Endothelial cell (in vitro differentiated cells): Measurements from ENCODE around the gene KCNQ4. TPM values are rescaled to one million over a fixed set of nuclear protein-coding genes. Genes with fewer than 3 reads are reported as not detected.

Experiments used
- DNase-seq: peaks from one replicate; pipeline ENCODE4 v3.0.0; 2021; ENCODE audit warnings: low spot score
- H3K27ac Mint-ChIP-seq: one replicate; pipeline ENCODE4 v1.8.0; 2021; ENCODE audit warnings: mixed read lengths, inconsistent platforms; ENCODE audit not compliant: unreplicated experiment
- H3K27me3 Mint-ChIP-seq: one replicate; pipeline ENCODE4 v1.8.0; 2021; ENCODE audit warnings: mild to moderate bottlenecking, moderate library complexity, mixed read lengths, inconsistent platforms; ENCODE audit not compliant: unreplicated experiment
- H3K36me3 Mint-ChIP-seq: one replicate; pipeline ENCODE4 v1.8.0; 2021; ENCODE audit warnings: mild to moderate bottlenecking, low read depth, mixed read lengths, inconsistent platforms; ENCODE audit not compliant: unreplicated experiment
- H3K4me1 Mint-ChIP-seq: one replicate; pipeline ENCODE4 v1.8.0; 2021; ENCODE audit warnings: mild to moderate bottlenecking, mixed read lengths, inconsistent platforms; ENCODE audit not compliant: unreplicated experiment
- H3K4me3 Mint-ChIP-seq: one replicate; pipeline ENCODE4 v1.8.0; 2021; ENCODE audit warnings: mild to moderate bottlenecking, mixed read lengths, inconsistent platforms; ENCODE audit not compliant: unreplicated experiment
- H3K9me3 Mint-ChIP-seq: one replicate; pipeline ENCODE4 v1.8.0; 2021; ENCODE audit warnings: mixed read lengths, inconsistent platforms; ENCODE audit not compliant: unreplicated experiment
- CTCF ChIP-seq: fragments of 200-600 bp; sonication (generic); IDR thresholded peaks from one replicate; pipeline ENCODE4 v1.5.0; 2021; ENCODE audit warnings: antibody characterized with exemption; ENCODE audit not compliant: unreplicated experiment
- total RNA-seq: library from RNA; stranded (reverse); fragmentation: NEBNext Ultra II Directional; extraction: Animal tissue kit (Norgen Biotek cat#: 25700); gene quantifications from one replicate; pipeline ENCODE4 v1.2.1, GENCODE V29; 2021; ENCODE audit not compliant: unreplicated experiment

The KCNQ4 gene
- total RNA-seq, 1 donor from 2014 or later = 1.5 TPM

- peaks cover 17% of the 10 kb centered on the region for H3K27me3 Mint-ChIP-seq
- H3K9me3 Mint-ChIP-seq = no peaks in the 10 kb centered on the region
- H3K27ac Mint-ChIP-seq = no peak overlapping the region
- peaks cover 4% of the 10 kb centered on the region for H3K4me1 Mint-ChIP-seq
- no peak for TF ChIP-seq CTCF
- H3K4me3 Mint-ChIP-seq = no peak overlapping the region
- no peaks in the 10 kb centered on the region for H3K36me3 Mint-ChIP-seq
- no peak for DNase-seq
Measured at GRCh38 chr1:40787737-40788560, 4.4 kb downstream of the KCNQ4 start.

- Mint-ChIP-seq H3K9me3 (no peaks in the 10 kb centered on the region), H3K27ac (no peak overlapping the region), H3K36me3 (no peaks in the 10 kb centered on the region), H3K4me1 (no peaks in the 10 kb centered on the region), H3K4me3 (no peak overlapping the region), H3K27me3 (peaks cover 19% of the 10 kb centered on the region)
- no peak for TF ChIP-seq CTCF
- DNase-seq = no peak
Measured at GRCh38 chr1:40788561-40789341, 5.2 kb downstream of the KCNQ4 start.

GRCh38 chr1:40789342-40789598 lies 5.7 kb downstream of the KCNQ4 start:
- Mint-ChIP-seq H3K27me3 (peaks cover 19% of the 10 kb centered on the region), H3K27ac (no peak overlapping the region), H3K4me3 (no peak overlapping the region), H3K4me1 (no peaks in the 10 kb centered on the region), H3K9me3 (no peaks in the 10 kb centered on the region), H3K36me3 (no peaks in the 10 kb centered on the region)
- no peak for DNase-seq
- no peak for TF ChIP-seq CTCF

- H3K4me3 Mint-ChIP-seq = no peak overlapping the region
- peaks cover 19% of the 10 kb centered on the region for H3K27me3 Mint-ChIP-seq
- TF ChIP-seq CTCF = no peak
- H3K36me3 Mint-ChIP-seq = no peaks in the 10 kb centered on the region
- H3K27ac Mint-ChIP-seq = no peak overlapping the region
- no peak for DNase-seq
- H3K9me3 Mint-ChIP-seq = no peaks in the 10 kb centered on the region
- no peaks in the 10 kb centered on the region for H3K4me1 Mint-ChIP-seq
Measured at GRCh38 chr1:40789661-40790430, 6.3 kb downstream of the KCNQ4 start.
